IMR-90 (cell line): ENCODE measurements around the gene UNC5B. TPM values are rescaled to one million over a fixed set of nuclear protein-coding genes. Genes with fewer than 3 reads are reported as not detected.

Source experiments
- ATAC-seq: fragments of 200-7000 bp; cut with Tn5 transposase; 2 replicates; pipeline ENCODE4 v1.9.1; 2020; ENCODE audit warnings: low read depth, mild to moderate bottlenecking, moderate library complexity
- BruUV-seq: library from RNA; stranded (reverse); fragments of 400-500 nt; replicated peaks from 2 replicates; lab custom pipeline; 2021; lab: Mats Ljungman, UMichigan
- CTCF ChIA-PET: fragments of 300-600 bp; formaldehyde crosslinking; extraction: SDS; loops from one replicate; lab custom pipeline; 2021; ENCODE audit warnings: antibody characterized with exemption; lab: Yijun Ruan, JAX
- POLR2A ChIA-PET: fragments of 300-600 bp; sonication (Branson Sonifier 250); formaldehyde crosslinking; loops from one replicate; lab custom pipeline; 2022; ENCODE audit warnings: antibody characterized with exemption; ENCODE audit not compliant: unreplicated experiment; lab: Charles Lee
- DNase-seq: peaks from one replicate; pipeline ENCODE4 v3.0.0; 2013
- H2AFZ ChIP-seq: replicated peaks from 2 replicates; pipeline ENCODE3; 2013; ENCODE audit warnings: low read length, mild to moderate bottlenecking; ENCODE audit not compliant: poor library complexity
- H2AK5ac ChIP-seq: 2 replicates; pipeline ENCODE4 v1.6.1; 2013; ENCODE audit warnings: low read depth, low read length, inconsistent platforms
- H2AK9ac ChIP-seq: replicated peaks from 2 replicates; pipeline ENCODE3; 2013; ENCODE audit warnings: mild to moderate bottlenecking, low read depth, low read length, moderate library complexity; ENCODE audit not compliant: poor library complexity
- H2BK120ac ChIP-seq: 2 replicates; pipeline ENCODE4 v1.6.1; 2013; ENCODE audit warnings: low read depth, low read length, inconsistent platforms
- H2BK15ac ChIP-seq: 3 replicates; pipeline ENCODE4 v1.6.1; 2013; ENCODE audit warnings: low read depth, low read length, inconsistent platforms
- H2BK20ac ChIP-seq: 2 replicates; pipeline ENCODE4 v1.6.1; 2013; ENCODE audit warnings: low read depth, mild to moderate bottlenecking, inconsistent platforms, low read length, moderate library complexity
- H2BK5ac ChIP-seq: 2 replicates; pipeline ENCODE4 v1.6.1; 2013; ENCODE audit warnings: mild to moderate bottlenecking, low read depth, low read length, inconsistent platforms; ENCODE audit not compliant: poor library complexity, severe bottlenecking
- H3K14ac ChIP-seq: replicated peaks from 2 replicates; pipeline ENCODE4 v1.6.1; 2013; ENCODE audit warnings: low read depth, low read length, inconsistent platforms
- H3K18ac ChIP-seq: 2 replicates; pipeline ENCODE4 v1.6.1; 2013; ENCODE audit warnings: low read depth, low read length, control low read depth
- H3K23ac ChIP-seq: 2 replicates; pipeline ENCODE4 v1.6.1; 2013; ENCODE audit warnings: low read depth, low read length, inconsistent platforms
- H3K27ac ChIP-seq: 2 replicates; pipeline ENCODE4 v1.5.1; 2013; ENCODE audit warnings: mild to moderate bottlenecking, control low read depth, low read length; ENCODE audit not compliant: insufficient read depth
- H3K27me3 ChIP-seq: 2 replicates; pipeline ENCODE4 v1.6.1; 2013; ENCODE audit warnings: low read length; ENCODE audit not compliant: control insufficient read depth, insufficient read depth
- H3K36me3 ChIP-seq: 2 replicates; pipeline ENCODE4 v1.6.1; 2013; ENCODE audit warnings: low read length, mixed read lengths; ENCODE audit not compliant: control insufficient read depth, insufficient read depth
- H3K4ac ChIP-seq: 2 replicates; pipeline ENCODE4 v1.6.1; 2013; ENCODE audit warnings: low read depth, low read length, inconsistent platforms
- H3K4me1 ChIP-seq: 2 replicates; pipeline ENCODE4 v1.6.1; 2013; ENCODE audit warnings: low read length, mixed read lengths; ENCODE audit not compliant: control insufficient read depth, insufficient read depth
- H3K4me2 ChIP-seq: 2 replicates; pipeline ENCODE4 v1.6.1; 2013; ENCODE audit warnings: low read depth, mild to moderate bottlenecking, control low read depth, low read length, moderate library complexity
- H3K4me3 ChIP-seq: 2 replicates; pipeline ENCODE4 v1.5.1; 2013; ENCODE audit warnings: low read depth, mild to moderate bottlenecking, control low read depth, low read length, moderate library complexity; ENCODE audit not compliant: insufficient read depth
- H3K56ac ChIP-seq: 2 replicates; pipeline ENCODE4 v1.6.1; 2013; ENCODE audit warnings: low read length, inconsistent platforms; ENCODE audit not compliant: insufficient read depth; ENCODE audit errors: extremely low read depth
- H3K79me1 ChIP-seq, 2 experiments: 2 replicates each; pipeline ENCODE4 v1.6.1; 2013; ENCODE audit warnings: low read length in 2 of 2, inconsistent platforms in 1 of 2, low read depth in 1 of 2
- H3K9ac ChIP-seq: 2 replicates; pipeline ENCODE4 v1.6.1; 2013; ENCODE audit warnings: low read depth, low read length, control low read depth
- H3K9me1 ChIP-seq: 2 replicates; pipeline ENCODE4 v1.6.1; 2013; ENCODE audit warnings: low read length, inconsistent platforms; ENCODE audit not compliant: insufficient read depth
- H3K9me3 ChIP-seq: 2 replicates; pipeline ENCODE4 v1.6.1; 2013; ENCODE audit warnings: low read length; ENCODE audit not compliant: control insufficient read depth, insufficient read depth
- H4K20me1 ChIP-seq: 2 replicates; pipeline ENCODE4 v1.6.1; 2013; ENCODE audit warnings: low read length, inconsistent platforms; ENCODE audit not compliant: insufficient read depth
- H4K5ac ChIP-seq: 2 replicates; pipeline ENCODE4 v1.6.1; 2013; ENCODE audit warnings: mild to moderate bottlenecking, low read depth, low read length, control low read depth
- H4K8ac ChIP-seq, 2 experiments: 2 replicates each; pipeline ENCODE4 v1.6.1; 2013; ENCODE audit warnings: low read depth in 2 of 2, low read length in 2 of 2, control low read depth in 1 of 2, inconsistent platforms in 1 of 2
- H4K91ac ChIP-seq: 2 replicates; pipeline ENCODE4 v1.6.1; 2013; ENCODE audit warnings: low read depth, low read length, inconsistent platforms; ENCODE audit not compliant: insufficient read depth
- BHLHE40 ChIP-seq: fragments of 150-350 bp; IDR thresholded peaks from 2 replicates; pipeline ENCODE4 v1.6.1; 2016; ENCODE audit warnings: mild to moderate bottlenecking, low read depth, low read length
- CHD1 ChIP-seq: IDR thresholded peaks from 2 replicates; pipeline ENCODE4 v1.6.1; 2012; ENCODE audit warnings: low read depth, low read length, improper control_type of control experiment
- CTCF ChIP-seq: conservative IDR thresholded peaks from 2 replicates; pipeline ENCODE4 v1.5.1; 2012; ENCODE audit warnings: mild to moderate bottlenecking, low read depth, low read length, improper control_type of control experiment
- ELK1 ChIP-seq: fragments of 150-350 bp; IDR thresholded peaks from 2 replicates; pipeline ENCODE4 v1.6.1; 2016; ENCODE audit warnings: low read depth, mild to moderate bottlenecking, low read length, moderate library complexity, borderline replicate concordance
- FOS ChIP-seq: fragments of 150-350 bp; IDR thresholded peaks from 2 replicates; pipeline ENCODE4 v1.6.1; 2016; ENCODE audit warnings: low read depth, low read length
- MAFK ChIP-seq: IDR thresholded peaks from 2 replicates; pipeline ENCODE4 v1.6.1; 2012; ENCODE audit warnings: low read depth, low read length, improper control_type of control experiment
- MAZ ChIP-seq: IDR thresholded peaks from 2 replicates; pipeline ENCODE4 v1.6.1; 2012; ENCODE audit warnings: low read depth, mild to moderate bottlenecking, low read length, improper control_type of control experiment, moderate library complexity, borderline replicate concordance
- MXI1 ChIP-seq: IDR thresholded peaks from 2 replicates; pipeline ENCODE4 v1.6.1; 2012; ENCODE audit warnings: low read depth, mild to moderate bottlenecking, low read length, moderate library complexity, borderline replicate concordance
- NFE2L2 ChIP-seq: fragments of 150-350 bp; IDR thresholded peaks from 2 replicates; pipeline ENCODE4 v1.6.1; 2016; ENCODE audit warnings: low read depth, mild to moderate bottlenecking, low read length
- POLR2A ChIP-seq: IDR thresholded peaks from 2 replicates; pipeline ENCODE4 v1.6.1; 2012; ENCODE audit warnings: mild to moderate bottlenecking, low read depth, low read length
- RAD21 ChIP-seq: IDR thresholded peaks from 2 replicates; pipeline ENCODE4 v1.6.1; 2012; ENCODE audit warnings: low read length, improper control_type of control experiment
- RCOR1 ChIP-seq: IDR thresholded peaks from 2 replicates; pipeline ENCODE4 v1.6.1; 2012; ENCODE audit warnings: mild to moderate bottlenecking, low read length, improper control_type of control experiment; ENCODE audit not compliant: insufficient replicate concordance
- RFX5 ChIP-seq: IDR thresholded peaks from 2 replicates; pipeline ENCODE4 v1.8.0; 2012; ENCODE audit warnings: low read depth, mild to moderate bottlenecking, low read length, moderate library complexity
- SMC3 ChIP-seq: fragments of 150-350 bp; IDR thresholded peaks from 2 replicates; pipeline ENCODE4 v1.6.1; 2016; ENCODE audit warnings: low read depth, mild to moderate bottlenecking, antibody characterized with exemption, low read length, moderate library complexity
- USF2 ChIP-seq: fragments of 150-350 bp; IDR thresholded peaks from 2 replicates; pipeline ENCODE4 v1.6.1; 2017; ENCODE audit warnings: mild to moderate bottlenecking, antibody characterized with exemption, low read length, low read depth
- WGBS, 2 experiments: methylation state at CpG; one replicate each; pipeline versions ENCODE4 v1.1.5 to v1.1.7; 2013; ENCODE audit warnings: missing lambda C conversion rate in 2 of 2; ENCODE audit not compliant: insufficient read length in 1 of 2; ENCODE audit errors: extremely low coverage in 2 of 2; 5-methylcytosine and 5-hydroxymethylcytosine counted together
- dilution Hi-C: fragments of 300-500 bp; cut with HindIII; formaldehyde crosslinking; loops from one replicate; pipeline ENCODE4 v1.14.3; 2018; ENCODE audit warnings: low sequenced_read_pairs; ENCODE audit not compliant: unreplicated experiment
- in situ Hi-C: fragments of 300-500 bp; cut with MboI; formaldehyde crosslinking; loops from 3 replicates; pipeline ENCODE4 v1.14.3; 2019; ENCODE audit warnings: low sequenced_read_pairs, inconsistent platforms, mixed read lengths
- intact Hi-C: fragments of 100-400 bp; cut with micrococcal nuclease; formaldehyde crosslinking; loops from 2 replicates; pipeline ENCODE4 v1.10.0; 2022
- polyA plus RNA-seq, 3 experiments: library from polyadenylated mRNA; depleted of rRNA; stranded (reverse); fragments of >200 nt; gene quantifications; 2 replicates each; pipeline ENCODE4 v1.2.3, GENCODE V29; 2012; ENCODE audit warnings: low replicate concordance in 1 of 3
- total RNA-seq: library from RNA; depleted of rRNA; stranded (reverse); fragments of >200 nt; gene quantifications from 2 replicates; pipeline ENCODE4 v1.2.3, GENCODE V29; 2012

UNC5B gene
- total and polyA plus RNA-seq, 2 of the 4 experiments (the other 2 are of a cell fraction): 1.6 to 4.2 TPM

GRCh38 chr10:71316056-71316785 lies 103.9 kb downstream of the UNC5B start:
- no peak overlapping the region for H3K56ac ChIP-seq
- no peak overlapping the region for H2AK9ac ChIP-seq
- H3K9me3 ChIP-seq: no peaks in the 10 kb centered on the region
- H3K4ac ChIP-seq: no peak overlapping the region
- no CpG with 5 or more reads among the region's 3 CpGs for WGBS, 2 experiments
- H3K9me1 ChIP-seq: no peaks in the 10 kb centered on the region; the same call in 1 of the 2 replicates
- H4K8ac ChIP-seq: no peak overlapping the region
- H2AK5ac ChIP-seq: no peak overlapping the region
- no peak overlapping the region for H3K27ac ChIP-seq
- H2BK120ac ChIP-seq: no peak overlapping the region
- no peak overlapping the region for H3K14ac ChIP-seq
- in situ Hi-C loops (loop anchor here (10.0 kb wide), 2 partner anchors 289 to 499 kb away; no protein-coding TSS in a partner anchor), intact Hi-C loops (loop anchor here (5.0 to 10.0 kb wide), 2 partner anchors 61 to 729 kb away; no protein-coding TSS in a partner anchor), dilution Hi-C loops (no loop called here)
- H4K5ac ChIP-seq: no peak overlapping the region
- DNase-seq (peak; percentile 4), ATAC-seq (no peak)
- H3K4me3 ChIP-seq: no peak overlapping the region
- no TSS peak for BruUV-seq
- CTCF ChIA-PET: interaction anchor here (1.0 kb wide), 1 partner anchor 254 kb away, joined by 3 read pairs; no protein-coding TSS in a partner anchor
- H2BK15ac ChIP-seq: no peak overlapping the region
- H3K36me3 ChIP-seq: no peaks in the 10 kb centered on the region
- POLR2A ChIA-PET: no interaction called here
- no peak overlapping the region for H2AFZ ChIP-seq
- H4K20me1 ChIP-seq: no peaks in the 10 kb centered on the region
- H3K9ac ChIP-seq: no peak overlapping the region
- H3K23ac ChIP-seq: no peak overlapping the region
- H3K18ac ChIP-seq: no peak overlapping the region
- H3K4me2 ChIP-seq: no peak overlapping the region
- H4K91ac ChIP-seq: no peak overlapping the region
- H3K27me3 ChIP-seq: peaks cover 2% of the 10 kb centered on the region
- H2BK5ac ChIP-seq: no peak overlapping the region
- no peaks in the 10 kb centered on the region for H3K79me1 ChIP-seq
- peaks cover 4% of the 10 kb centered on the region; the same call in 1 of the 2 replicates for H3K4me1 ChIP-seq
- H2BK20ac ChIP-seq: no peak overlapping the region
- TF ChIP-seq CTCF (no peak), MAFK (no peak), POLR2A (no peak), SMC3 (no peak), FOS (no peak), RAD21 (no peak), USF2 (no peak), NFE2L2 (no peak), BHLHE40 (no peak), MAZ (no peak), RFX5 (no peak), CHD1 (no peak), RCOR1 (no peak), MXI1 (no peak), ELK1 (no peak)
